T follicular helper cell (primary cell): Measurements from ENCODE around the gene EBF3.
"Not testable (repeated sequence)": the region's sequence is repeated elsewhere in the genome, so short reads cannot be mapped to it uniquely, and the experiment has no call there.

ENCODE experiments used
- DNase-seq: peaks from one replicate; pipeline ENCODE4 v3.0.0-alpha.2; 2020; ENCODE audit warnings: low read depth

The EBF3 gene

DNA sequence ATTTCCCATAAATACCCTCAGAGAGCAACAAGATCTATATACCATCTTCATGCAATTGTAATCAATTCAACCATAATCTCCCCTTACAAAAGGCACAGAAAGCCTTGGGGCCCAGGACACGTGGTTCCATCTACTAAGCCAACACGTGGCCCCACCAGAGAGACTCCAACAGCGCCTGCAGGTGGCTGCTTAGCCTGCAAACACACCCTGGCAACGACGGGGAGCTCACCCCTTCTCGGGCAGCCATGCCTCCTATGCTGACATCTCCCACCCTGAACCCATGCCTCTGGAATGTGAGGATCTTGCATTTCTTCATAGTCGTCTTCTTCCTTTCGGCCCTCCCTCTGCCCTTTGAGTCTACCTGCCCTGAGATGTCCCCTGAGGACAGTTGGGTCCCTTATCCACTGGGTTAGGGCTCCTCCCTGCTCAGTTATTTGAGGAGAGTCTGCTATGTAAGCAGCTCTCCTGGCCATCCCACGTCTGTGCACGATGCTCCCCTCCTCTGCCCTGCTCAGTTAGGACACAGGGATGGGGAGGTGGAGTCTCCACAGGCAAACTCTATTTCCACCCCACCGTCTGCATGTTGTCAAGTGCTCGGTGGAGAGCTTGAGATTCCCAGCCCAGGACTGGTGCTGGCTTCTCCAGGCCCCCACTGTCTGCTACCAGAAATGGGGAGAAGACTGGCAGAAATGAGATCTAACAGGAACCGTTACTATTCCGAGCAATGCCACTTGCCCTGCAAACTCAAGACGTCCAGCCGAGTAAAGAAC, 36.5 kb downstream of the EBF3 start:
- DNase-seq: no peak

DNA sequence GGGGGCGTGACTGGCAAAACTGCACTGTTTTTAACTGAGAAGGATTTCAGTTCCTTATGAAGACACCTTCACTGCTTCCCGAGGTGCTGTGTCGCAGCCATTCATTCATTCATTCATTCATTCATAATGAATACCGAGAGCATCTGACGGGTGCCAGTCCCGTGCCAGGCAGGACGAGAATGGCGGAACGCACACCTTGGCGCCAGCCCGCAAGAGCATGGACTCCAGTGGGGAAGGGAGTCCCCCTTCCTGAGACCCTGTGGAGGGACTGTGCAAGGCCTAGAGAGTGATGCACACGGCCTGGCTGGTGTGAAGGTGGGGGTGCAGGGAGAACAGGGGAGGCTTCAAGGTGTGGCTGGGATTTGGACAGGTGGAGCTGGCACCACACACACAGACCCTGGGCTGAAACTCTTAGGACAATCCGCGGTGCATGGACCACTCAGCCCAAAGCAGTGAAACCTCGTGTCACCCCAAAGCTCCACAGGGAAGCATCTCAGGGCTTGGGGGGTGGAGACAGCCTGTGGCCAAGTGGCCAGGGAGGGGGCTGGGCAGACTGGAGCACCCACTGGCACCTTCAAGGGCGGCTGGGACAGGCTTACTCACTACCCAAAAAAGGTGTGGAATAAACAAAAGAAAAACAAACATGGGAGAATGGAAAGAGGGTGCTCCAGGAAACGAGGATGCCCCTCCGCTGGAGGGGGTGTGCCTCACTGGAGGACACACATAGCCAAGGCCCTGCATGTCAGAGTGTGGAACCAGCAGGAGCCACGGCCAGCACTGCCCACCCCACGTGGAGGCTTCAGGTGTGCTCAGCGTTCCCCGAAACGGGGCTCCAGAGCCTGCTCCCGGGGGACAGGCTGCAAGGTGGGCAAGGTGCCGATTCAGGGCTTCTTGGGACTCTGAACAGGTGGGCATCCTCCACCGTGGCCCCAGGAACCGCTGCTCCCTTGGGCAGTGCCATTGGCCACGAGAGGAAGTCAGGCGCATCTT, 37.7 kb downstream of the EBF3 start:
- no peak for DNase-seq

DNA sequence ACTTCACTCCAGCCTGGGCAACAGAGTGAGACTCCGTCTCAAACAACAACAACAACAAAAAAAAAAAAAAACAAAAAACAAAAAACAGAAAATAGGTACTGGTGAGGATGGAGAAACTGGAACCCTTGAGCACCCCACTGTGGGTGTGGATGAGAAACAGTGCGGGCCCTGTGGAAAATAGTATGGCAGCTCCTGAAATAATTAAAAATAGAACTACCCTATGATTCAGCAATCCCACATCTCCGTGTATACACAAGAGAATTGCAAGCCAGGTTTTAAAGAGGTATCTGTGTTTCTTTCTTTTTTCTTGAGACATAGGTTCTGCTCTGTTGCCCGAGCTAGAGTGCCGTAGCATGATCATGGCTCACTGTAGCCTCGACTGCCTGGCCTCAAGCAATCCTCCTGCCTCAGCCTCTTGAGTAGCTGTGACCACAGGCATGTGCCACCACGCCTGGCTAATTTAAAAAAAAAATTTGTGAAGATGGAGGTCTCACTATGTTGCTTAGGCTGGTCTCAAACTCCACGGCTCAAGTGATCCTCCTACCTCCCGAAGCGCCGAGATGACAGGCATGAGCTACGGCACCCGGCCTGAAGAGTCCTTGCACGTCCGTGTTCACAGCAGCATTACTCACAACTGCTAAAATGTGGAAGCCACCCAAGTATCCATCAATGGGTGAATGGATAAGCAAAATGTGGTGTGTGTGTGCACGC, 39.5 kb downstream of the EBF3 start:
- no peak for DNase-seq

DNA sequence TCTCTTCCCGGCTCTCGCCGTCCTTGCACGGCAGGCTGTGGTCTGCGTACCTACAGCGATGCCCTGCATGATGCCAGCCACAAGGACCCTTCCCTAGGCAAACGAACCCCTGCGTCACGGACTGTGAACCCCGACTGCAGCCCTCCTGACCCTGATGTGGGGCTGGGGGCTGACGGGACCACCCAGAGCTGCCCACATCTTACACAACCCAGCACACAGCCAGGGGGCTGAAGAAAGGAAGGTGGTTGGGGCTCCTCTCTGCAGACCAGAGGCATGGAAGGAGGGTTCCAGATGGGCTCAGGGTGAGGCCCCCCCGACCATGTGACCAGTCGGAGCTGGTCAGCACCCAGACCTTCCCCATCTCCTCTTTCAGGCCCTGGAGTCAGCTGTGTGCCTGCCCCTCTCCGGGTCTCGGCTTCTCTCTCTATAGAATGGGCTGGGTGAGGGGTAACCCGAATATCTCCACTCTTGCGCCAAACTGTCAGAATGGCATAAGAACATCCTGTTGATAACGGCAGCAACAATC, 41.4 kb downstream of the EBF3 start:
- DNase-seq: no peak

DNA sequence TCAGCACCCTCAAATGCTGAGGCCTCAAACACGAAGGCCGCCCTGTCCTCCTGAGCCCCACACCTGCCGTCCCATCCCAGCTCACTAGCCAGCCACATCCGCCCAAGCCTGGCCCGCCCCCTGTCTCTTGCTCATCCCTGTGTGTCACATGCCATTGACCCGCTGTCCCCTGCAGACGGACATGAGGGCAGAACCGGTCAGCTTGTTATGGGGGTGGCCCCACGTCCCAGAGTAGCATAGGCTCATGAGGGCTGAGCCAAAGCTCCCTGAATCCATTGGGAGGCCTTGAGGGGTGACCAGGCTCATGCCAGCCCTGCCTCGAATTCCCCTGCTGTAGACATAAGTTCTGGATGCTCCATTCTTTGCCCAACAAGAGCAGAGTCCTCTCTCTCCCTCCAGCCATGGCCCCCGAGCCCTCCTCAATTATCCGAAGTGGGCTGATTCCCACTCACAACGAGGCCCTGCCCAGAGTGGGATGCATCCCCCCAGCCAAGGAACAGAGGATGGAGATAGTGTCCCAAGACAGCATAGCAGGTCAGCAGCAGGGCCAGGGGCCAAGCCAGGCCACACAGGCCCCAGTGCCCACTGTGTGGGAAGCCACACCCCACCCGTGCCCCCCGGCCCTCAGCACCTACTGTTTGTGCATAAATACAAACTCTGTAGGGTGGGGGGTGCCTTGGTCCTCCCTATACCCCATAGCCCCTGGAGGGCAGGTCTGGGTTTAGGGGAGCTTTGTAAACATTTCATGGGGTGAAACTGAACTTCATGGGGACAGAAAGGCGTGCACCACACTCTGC, 42.1 kb downstream of the EBF3 start:
- DNase-seq: no peak

DNA sequence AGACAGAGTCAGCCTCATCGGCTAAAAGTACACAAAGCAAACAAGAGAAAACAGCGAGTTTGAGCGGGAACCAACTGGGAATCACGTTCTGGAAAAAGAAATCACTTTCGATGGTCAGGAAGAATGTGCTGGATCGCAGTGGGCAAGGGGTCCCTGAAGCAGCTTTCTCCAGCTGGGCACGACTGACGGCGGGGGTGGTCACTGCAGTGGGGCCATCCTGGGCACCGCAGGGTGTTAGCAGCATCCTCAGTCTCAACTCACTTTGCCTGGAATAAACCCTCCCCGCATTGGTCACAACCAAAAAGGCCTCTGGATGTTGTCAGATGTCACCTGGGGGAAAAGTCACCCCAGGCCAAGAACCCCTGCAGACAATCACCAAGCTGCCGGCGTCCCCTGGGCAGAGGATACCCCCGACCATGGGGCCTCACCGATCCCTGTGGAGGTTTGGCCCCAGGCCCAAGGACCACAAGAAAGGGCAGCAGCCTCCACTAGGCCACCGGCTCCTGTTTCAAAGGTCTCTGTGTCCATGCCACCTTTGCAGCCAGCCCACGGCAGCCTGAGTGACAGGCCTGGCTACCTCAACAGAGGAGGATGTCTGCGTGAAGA, 42.9 kb downstream of the EBF3 start:
- no peak for DNase-seq

DNA sequence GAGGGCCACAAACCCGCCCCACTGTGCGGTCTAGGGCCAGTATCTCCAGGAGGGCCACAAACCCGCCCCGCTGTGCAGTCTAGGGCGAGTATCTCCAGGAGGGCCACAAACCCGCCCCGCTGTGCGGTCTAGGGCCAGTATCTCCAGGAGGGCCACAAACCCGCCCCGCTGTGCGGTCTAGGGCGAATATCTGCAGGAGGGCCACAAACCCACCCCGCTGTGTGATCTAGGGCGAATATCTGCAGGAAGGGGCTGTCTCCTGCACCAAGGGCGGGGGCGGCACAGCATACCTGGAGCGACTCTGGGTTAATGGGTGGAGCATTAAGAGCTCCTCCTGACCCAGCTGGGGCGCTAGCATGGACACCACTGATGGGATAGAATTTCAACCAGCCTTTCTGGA, 43.9 kb downstream of the EBF3 start:
- DNase-seq: not testable (repeated sequence)

DNA sequence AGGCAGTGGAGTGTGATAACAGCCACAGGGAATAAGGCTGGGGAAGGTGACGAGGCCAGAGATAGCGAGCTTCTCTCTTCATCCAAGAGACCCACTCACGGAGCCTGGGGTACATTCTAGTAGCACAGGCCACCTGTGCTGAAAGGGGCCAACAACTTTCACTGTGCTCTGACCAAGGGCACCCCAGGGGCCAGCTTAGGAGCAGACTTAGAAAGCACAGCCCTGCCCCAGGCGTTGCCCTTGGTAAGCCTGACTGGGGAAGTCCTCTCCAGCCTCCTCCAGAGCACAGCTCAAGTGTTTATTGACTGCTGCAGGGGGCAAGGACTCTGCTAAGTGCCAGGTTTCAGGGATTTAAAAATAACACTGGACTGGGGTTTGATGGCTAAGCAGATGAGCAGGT, 44.7 kb downstream of the EBF3 start:
- no peak for DNase-seq

DNA sequence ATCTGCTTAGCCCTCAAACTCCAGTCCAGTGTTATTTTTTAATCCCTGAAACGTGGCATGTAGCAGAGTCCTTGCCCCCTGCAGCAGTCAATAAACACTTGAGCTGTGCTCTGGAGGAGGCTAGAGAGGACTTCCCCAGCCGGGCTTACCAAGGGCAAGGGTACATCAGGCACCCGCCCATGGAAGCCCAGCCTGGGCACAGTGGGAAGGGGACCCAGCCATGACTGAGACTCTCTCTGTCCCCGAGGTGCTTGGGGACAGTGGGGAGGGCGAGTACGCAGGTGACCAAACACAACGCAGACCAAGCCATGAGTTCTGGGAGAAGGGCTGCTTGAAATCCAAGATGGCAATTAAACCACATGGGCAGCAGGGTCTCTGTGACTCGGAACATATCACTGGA, 45.2 kb downstream of the EBF3 start:
- DNase-seq: no peak

DNA sequence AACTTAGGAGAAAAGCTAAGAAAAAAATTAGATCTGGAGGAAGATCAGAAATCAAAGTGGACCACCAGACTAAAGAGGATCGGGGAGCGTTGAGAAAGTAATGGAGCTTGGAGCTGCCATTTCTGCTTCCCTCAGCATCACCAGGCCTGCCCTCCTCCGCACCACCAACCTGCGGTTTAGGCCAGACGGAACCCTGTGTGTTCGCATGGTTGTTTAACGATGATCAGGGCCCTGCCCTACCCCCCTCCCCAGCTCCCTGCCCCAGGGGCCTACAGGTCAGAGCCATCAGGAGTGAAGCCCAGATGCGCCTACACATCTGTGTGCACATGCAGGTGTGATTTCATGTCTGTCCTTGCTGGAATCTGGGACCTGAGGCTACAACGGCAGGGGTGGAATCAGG, 45.7 kb downstream of the EBF3 start:
- no peak for DNase-seq

DNA sequence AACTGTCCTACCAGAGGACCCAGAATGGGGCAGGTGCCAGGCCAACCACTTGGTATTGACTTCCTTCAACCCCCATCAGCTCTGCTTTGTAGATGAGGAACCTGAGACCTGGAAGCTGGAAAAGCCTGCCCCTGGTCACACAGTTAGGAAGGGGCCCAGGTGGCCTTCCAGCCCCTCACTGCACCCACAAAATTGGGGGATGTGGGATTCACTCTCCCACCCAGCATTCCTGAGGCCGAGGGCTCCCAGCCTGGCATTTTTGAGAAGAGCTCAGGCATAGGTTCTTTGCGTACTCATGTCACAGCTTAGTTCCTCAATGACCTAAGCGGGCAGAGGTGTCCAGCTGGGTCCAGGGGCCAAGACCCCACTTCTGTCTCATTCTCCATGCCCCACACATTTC, 46.1 kb downstream of the EBF3 start:
- no peak for DNase-seq

DNA sequence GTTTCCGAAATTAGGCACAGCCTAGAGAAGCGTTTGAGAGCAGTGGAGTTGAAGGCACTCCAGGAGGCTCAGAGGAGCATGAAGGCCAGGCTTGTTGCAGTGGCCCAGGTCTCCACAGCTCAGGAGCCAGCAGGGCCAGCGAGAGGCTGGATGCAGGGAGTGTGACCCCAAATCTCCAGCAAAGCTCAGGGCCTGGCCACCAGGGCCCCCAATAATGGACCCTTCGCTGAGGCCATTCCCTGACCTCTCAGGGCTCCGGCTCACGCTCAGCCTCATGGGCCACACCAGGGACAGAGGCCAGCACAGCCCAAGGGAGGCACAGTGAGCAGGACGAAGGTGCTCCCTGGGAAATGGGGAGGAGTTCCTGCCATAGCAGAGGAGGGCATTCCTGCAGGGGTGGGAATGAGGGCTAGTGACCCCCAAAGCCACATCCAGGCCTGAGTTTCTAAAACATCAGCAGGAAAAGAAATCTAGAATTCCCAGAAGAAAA, 47.5 kb downstream of the EBF3 start:
- DNase-seq: no peak

DNA sequence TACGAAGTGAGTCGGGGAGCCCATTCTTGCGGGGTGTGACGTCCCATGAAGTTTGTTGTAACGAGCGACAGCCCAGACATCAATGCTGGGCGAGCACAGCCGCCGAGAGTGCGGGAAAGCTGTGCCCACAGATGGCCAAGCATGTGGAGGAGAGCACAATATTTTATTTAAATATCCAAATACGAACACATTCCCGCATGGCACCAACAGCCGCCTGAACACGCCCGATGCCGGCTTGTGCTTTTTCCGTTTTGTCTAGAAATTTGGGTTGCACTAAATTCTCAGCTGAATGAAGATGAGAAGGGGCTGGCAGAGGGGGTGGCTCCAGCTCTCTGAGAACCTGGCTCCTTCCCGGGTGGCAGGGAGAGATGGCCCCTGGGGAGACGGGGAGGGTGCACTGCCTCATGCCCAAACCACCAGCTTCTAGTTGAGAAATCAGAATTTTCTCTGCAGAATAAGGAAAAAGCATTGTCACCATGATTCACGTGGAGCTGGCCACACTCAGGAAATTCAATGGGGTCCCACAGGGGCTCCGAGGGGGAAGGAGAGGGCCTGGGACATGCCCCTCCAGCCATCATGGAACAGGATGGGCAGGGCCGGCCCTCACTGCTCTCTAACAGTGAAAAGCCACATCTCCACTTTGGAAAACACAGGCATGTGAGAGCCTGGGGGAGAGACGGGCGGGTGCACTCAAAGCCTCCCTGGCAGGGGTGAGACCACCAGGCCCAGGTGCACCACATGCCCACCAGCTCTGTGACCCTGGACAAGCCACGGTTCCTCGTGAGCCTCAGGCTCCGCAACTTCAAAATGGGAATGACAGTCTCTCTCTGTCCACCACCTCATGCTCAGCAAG, 48.3 kb downstream of the EBF3 start:
- DNase-seq: no peak

DNA sequence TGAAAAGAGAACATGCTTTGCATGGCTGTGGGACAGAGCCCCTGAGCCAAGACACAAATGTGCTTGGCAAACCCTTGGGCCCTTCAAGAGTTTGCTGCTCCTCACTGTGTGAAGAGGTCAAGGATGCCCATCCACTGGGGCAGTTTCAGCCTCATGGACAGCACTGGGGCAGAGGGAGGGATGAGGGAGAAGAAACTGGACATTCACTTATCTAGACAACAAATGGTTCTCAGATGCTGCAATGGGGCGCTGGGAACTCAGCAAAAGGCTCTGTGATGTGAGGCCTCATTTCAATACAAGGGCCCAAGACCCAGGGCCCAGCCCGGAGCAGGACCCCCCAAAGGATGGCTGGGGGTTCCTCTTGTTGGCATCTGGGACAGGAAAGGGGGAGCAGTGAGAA, 49.1 kb downstream of the EBF3 start:
- DNase-seq: no peak

DNA sequence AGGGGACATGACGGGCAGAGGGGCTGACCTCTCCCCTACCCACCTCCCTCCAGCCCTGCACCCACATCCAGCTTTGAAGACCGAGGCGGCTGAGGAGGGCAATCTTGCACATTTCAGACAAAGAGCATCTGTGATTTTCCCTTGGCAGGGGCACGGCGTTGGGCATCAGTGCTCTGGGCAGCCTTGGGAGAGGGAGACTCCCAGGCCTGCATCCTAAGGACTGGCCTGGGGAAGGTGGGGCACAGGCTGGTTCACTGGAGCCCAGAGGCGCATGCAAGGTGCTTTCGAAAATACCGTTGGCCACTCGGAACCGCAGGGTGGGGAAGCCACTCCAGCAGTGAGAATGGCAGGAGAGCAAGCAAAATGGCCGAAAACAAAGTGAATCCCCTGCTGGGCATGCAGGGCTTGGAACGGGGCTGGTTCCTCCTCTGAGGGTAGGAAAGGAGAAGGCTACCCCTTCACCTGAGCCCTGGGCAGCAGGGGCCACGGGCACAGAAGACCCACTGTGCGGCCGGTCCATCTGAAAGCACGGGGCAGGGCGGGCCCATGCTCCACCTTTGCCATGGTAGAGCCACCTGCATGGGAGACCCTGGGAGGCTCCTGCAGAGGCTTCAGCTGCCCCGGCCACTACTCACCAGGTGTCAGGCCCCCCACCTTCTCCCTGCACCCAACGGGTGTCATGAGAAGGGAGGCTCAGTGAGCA, 49.8 kb downstream of the EBF3 start:
- DNase-seq: no peak

DNA sequence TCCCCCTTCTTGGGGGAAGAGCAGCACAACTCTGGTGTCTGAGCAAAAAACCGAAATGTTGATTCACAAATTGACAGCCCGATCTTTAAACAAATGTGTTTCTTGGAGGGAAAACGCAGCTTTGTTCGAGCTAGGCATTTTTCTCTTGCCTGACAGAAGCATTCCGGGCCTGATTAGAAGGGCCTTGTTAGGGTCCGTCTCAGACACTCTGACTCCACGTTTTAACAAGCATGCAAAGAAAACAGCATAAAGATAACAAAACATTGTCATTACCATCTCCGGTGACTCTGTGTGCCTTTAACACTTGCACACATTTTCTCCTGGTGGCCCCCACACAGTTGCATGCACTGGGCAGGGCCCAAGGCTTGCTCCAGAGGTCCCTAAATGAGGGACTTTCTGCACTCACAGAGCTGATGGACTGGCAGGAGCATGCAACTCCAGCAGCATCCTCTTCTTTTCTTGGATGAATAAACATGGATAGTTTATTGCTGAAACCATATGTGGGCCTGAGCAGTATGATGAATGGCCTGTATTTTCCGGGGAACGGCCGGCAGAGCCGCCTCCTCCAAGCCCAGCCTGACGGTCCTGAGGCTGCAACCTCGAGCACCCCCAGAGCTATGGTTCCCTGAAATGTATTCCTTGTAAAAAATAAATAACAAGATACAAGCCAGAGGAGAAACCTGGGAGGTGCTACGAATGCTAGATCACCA, 50.9 kb downstream of the EBF3 start:
- no peak for DNase-seq

DNA sequence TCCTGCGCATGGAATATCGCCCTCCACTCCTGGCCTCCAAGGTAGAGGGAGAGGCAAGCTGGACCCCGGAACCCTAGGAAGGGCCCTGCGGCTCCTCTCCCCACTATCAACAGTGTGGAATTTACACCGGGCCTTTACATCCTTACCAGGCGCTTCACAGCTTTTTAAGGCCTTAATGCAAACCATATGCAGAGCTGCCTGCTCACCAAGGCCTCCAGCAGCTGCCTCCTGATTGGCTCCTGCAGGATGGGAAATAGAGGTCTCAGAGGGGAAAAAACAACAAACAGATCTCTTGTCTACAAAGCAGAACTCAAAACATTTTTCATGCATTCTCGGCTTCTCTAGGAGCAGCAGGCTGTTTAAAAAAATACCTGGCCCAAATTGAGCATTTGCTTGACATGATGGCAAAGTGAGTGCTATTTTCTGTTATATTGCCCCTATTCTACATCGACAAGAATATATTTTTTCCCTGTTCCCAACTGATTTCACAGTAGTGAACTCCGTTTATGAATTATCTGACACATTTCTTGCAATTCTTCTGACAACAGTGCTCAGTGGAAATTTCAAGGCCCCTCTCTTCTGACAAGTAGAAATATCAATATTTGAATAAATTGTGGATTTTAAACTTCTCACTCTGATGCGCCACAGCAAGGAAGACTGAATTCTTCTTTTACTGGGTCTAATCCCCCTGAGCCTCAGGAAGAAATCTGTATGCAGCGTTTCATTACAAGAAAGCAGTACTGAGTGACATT, 51.7 kb downstream of the EBF3 start:
- no peak for DNase-seq
